ENCODE data around the gene MTHFS. TPM values are rescaled to one million over a fixed set of nuclear protein-coding genes. Genes with fewer than 3 reads are reported as not detected.

The MTHFS gene
- total and polyA plus RNA-seq, 2 donors (not counting 3 experiments of a cell fraction or from before 2014, with no cell fraction given) = 9.3 to 15.7 TPM

DNA sequence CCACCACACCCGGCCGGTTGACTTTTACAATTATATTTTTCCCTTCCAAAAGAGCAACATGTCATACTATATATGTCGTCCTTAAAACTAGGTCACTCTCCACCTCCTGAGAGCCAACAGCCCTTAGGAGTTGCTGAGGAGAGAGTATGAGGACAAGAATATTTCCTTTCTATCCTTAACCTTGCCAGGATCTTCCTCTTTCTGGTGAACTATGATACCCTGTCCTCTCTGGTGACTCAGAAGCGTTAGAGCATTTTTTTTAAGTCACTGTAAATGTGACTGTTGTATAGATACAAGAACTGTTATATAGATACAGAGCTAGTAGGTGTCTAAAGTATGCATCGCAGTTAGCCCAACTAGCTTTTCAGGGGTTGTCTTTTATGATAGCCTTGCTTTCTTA is 33.7 kb upstream of the MTHFS start:
- ChIA-PET POLR2A (no interaction called here), CTCF (no interaction called here)
- Histone ChIP-seq H3K9ac (replicated peaks; ENCODE audit: extremely low read depth, insufficient read depth, low read length) (no peak overlapping the region), H3K27me3 (ENCODE audit: control insufficient read depth in 2 of 2, insufficient read depth in 2 of 2, low read length in 2 of 2) (peaks cover 0 to 3% of the 10 kb centered on the region in 2 experiments), H3K36me3 (ENCODE audit: control insufficient read depth in 2 of 2, extremely low read depth in 1 of 2, insufficient read depth in 2 of 2, low read length in 2 of 2) (no peaks in the 10 kb centered on the region), H3K4me3 (replicated peaks in 1 of 3; ENCODE audit: insufficient read depth in 1 of 3, low read depth in 1 of 3, low read length in 3 of 3) (no peak overlapping the region), H3K4me2 (ENCODE audit: insufficient read depth, low read length) (no peak overlapping the region), H3K9me3 (replicated peaks; ENCODE audit: control insufficient read depth, insufficient read depth, low read length) (no peaks in the 10 kb centered on the region), H3K79me2 (ENCODE audit: control insufficient read depth, insufficient read depth, low read length) (no peaks in the 10 kb centered on the region), H3K9me1 (replicated peaks; ENCODE audit: control insufficient read depth, extremely low read depth, insufficient read depth, low read length) (no peaks in the 10 kb centered on the region), H3K4me1 (ENCODE audit: control insufficient read depth, extremely low read depth, insufficient read depth, low read length) (no peaks in the 10 kb centered on the region), H3K27ac (ENCODE audit: insufficient read depth, low read depth, low read length) (no peak overlapping the region), H2AFZ (ENCODE audit: low read depth, low read length) (no peak overlapping the region), H4K20me1 (replicated peaks; ENCODE audit: control insufficient read depth, extremely low read depth, insufficient read depth, low read length) (no peaks in the 10 kb centered on the region)
- no peak for DNase-seq (ENCODE audit: low read depth, low spot score)
- FAIRE-seq = no peak
- intact Hi-C loops (cut with micrococcal nuclease) = no loop called here
- TF ChIP-seq EZH2 (IDR thresholded peaks at IDR 0.05; ENCODE audit: borderline replicate concordance, low read depth, low read length, severe bottlenecking) = no peak
- TF ChIP-seq GATA2 (IDR thresholded peaks at IDR 0.05; ENCODE audit: insufficient read depth, insufficient read length, low read depth, low read length) = no peak
- no peak for TF ChIP-seq FOS (IDR thresholded peaks at IDR 0.05; ENCODE audit: borderline replicate concordance, insufficient read depth, low read length)
- TF ChIP-seq, protein P1, sequence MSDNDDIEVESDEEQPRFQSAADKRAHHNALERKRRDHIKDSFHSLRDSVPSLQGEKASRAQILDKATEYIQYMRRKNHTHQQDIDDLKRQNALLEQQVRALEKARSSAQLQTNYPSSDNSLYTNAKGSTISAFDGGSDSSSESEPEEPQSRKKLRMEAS (IDR thresholded peaks at IDR 0.05; ENCODE audit: insufficient read depth, insufficient read length) = no peak
- TF ChIP-seq POLR2AphosphoS5 (IDR thresholded peaks at IDR 0.05; ENCODE audit: insufficient read depth, low read depth, low read length) = no peak
- TF ChIP-seq, protein P2, sequence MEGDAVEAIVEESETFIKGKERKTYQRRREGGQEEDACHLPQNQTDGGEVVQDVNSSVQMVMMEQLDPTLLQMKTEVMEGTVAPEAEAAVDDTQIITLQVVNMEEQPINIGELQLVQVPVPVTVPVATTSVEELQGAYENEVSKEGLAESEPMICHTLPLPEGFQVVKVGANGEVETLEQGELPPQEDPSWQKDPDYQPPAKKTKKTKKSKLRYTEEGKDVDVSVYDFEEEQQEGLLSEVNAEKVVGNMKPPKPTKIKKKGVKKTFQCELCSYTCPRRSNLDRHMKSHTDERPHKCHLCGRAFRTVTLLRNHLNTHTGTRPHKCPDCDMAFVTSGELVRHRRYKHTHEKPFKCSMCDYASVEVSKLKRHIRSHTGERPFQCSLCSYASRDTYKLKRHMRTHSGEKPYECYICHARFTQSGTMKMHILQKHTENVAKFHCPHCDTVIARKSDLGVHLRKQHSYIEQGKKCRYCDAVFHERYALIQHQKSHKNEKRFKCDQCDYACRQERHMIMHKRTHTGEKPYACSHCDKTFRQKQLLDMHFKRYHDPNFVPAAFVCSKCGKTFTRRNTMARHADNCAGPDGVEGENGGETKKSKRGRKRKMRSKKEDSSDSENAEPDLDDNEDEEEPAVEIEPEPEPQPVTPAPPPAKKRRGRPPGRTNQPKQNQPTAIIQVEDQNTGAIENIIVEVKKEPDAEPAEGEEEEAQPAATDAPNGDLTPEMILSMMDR (IDR thresholded peaks at IDR 0.05; ENCODE audit: extremely low read depth in 1 of 2, insufficient read depth in 1 of 2, low read depth in 1 of 2, low read length in 2 of 2) = no peak
- TF ChIP-seq POLR2A (IDR thresholded peaks at IDR 0.05; ENCODE audit: low read depth, low read length) = no peak
- TF ChIP-seq JUN (IDR thresholded peaks at IDR 0.05; ENCODE audit: borderline replicate concordance, insufficient read depth, insufficient read length, low read depth) = no peak
- no TSS peak for BruUV-seq (replicated peaks)
- dilution Hi-C loops (cut with MboI; ENCODE audit: extremely low pct_ligation_motif_present, low sequenced_read_pairs) = no loop called here

Data from endothelial cell of umbilical vein (primary cell).